Stimulated activated CD8-positive, alpha-beta memory T cell treated with anti-CD3 and anti-CD28 coated beads, Interleukin-15, amount 100 ng/mL, for 48 hours (primary cell): ENCODE data around the gene ATP4B.

Source experiments
- DNase-seq, 2 donors: peaks; one replicate each; pipeline ENCODE4 v3.0.0-alpha.2; 2020; ENCODE audit warnings: low read depth in 2 of 2

ATP4B gene

GRCh38 chr13:113657851-113658741 lies at the start of gene ATP4B:
Gene ATP4B (minus strand): TSS chr13:113658198. CDS start chr13:113658144, 54 bp downstream.
- no peak for DNase-seq

DNA sequence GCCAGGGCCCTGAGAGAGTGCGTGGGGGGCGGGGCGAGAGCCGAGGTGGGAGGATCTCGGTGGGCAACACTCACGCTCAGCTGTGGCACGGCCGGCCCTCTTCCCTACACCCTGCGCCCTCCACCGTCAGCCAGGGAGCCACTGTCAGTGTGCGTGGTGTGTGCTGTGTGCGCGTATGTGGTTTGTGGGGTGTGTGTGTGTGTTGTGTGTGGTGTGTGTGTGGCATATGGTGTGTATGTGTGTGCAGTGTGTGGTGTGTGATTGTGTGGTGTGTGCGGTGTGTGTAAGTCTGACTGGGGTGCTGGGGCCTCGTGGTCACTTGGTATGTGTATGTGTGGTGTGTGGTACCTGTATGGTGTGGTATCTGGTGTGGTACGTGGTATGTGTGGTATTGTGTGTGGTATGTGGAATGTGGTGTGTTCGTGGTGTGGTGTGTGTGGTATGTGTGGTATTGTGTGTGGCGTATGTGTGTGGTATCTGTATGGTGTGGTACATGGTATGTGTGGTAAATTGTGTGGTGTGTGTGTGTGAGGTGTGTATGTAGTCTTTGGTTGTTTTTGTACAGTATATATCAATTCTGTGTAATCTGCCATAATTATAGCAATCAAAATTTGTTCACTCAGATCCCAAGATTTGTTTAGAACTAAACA lies 14.1 kb upstream of the ATP4B start:
- no peak for DNase-seq

- no peak for DNase-seq
Measured at GRCh38 chr13:113671066-113672001, 13.3 kb upstream of the ATP4B start.

DNA sequence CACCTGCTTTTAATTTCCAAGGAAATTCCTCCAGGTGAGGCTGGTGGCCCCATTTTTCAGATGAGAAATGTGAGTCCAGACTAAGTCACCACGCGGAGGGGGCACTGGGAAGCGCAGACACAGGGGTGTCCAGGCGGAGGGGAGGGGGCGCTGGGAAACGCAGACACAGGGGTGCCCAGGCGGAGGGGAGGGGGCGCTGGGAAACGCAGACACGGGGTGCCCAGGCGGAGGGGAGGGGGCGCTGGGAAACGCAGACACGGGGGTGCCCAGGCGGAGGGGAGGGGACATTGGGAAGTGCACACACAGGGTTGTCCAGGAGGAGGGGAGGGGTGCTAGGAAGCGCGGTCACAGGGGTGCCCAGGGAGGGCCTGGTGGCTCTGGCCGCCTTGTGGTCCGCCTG lies 12.5 kb upstream of the ATP4B start:
- no peak for DNase-seq

- no peak for DNase-seq
Measured at GRCh38 chr13:113669755-113670341, 11.8 kb upstream of the ATP4B start.

- no peak for DNase-seq
Measured at GRCh38 chr13:113669231-113669754, 11.3 kb upstream of the ATP4B start.

- no peak for DNase-seq
Measured at GRCh38 chr13:113668491-113668971, 10.5 kb upstream of the ATP4B start.

- no peak for DNase-seq
Measured at GRCh38 chr13:113667771-113668490, 9.9 kb upstream of the ATP4B start.

DNA sequence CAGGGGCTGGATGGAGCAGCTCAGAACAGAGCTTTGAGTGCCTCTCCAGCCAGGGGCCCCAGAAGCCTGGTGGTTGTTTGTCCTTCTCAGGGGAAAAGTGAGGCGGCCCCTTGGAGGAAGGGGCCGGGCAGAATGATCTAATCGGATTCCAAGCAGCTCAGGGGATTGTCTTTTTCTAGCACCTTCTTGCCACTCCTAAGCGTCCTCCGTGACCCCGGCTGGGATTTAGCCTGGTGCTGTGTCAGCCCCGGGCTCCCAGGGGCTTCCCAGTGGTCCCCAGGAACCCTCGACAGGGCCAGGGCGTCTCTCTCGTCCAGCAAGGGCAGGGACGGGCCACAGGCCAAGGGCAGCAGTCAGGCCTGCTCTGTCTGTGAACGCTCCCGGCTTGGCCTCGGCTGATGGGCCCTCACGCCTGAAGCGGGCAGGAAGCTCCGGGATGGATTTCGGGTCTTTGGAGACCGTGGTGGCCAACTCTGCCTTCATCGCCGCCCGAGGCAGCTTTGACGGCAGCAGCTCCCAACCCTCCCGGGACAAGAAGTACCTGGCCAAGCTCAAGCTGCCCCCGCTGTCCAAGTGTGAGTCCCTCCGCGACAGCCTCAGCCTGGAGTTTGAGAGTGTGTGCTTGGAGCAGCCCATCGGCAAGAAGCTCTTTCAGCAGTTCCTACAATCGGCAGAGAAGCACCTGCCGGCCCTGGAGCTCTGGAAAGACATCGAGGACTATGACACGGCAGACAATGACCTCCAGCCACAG lies 9.1 kb upstream of the ATP4B start, which contains the start of gene GRK1:
Gene GRK1 (plus strand): TSS at position 269 of the 751 bp plus-strand sequence. CDS start 168 bp downstream, at position 437.
- no peak for DNase-seq

- DNase-seq: no peak
Measured at GRCh38 chr13:113666329-113666670, 8.3 kb upstream of the ATP4B start.

GRCh38 chr13:113665597-113666328 lies 7.8 kb upstream of the ATP4B start:
- DNase-seq: no peak

DNA sequence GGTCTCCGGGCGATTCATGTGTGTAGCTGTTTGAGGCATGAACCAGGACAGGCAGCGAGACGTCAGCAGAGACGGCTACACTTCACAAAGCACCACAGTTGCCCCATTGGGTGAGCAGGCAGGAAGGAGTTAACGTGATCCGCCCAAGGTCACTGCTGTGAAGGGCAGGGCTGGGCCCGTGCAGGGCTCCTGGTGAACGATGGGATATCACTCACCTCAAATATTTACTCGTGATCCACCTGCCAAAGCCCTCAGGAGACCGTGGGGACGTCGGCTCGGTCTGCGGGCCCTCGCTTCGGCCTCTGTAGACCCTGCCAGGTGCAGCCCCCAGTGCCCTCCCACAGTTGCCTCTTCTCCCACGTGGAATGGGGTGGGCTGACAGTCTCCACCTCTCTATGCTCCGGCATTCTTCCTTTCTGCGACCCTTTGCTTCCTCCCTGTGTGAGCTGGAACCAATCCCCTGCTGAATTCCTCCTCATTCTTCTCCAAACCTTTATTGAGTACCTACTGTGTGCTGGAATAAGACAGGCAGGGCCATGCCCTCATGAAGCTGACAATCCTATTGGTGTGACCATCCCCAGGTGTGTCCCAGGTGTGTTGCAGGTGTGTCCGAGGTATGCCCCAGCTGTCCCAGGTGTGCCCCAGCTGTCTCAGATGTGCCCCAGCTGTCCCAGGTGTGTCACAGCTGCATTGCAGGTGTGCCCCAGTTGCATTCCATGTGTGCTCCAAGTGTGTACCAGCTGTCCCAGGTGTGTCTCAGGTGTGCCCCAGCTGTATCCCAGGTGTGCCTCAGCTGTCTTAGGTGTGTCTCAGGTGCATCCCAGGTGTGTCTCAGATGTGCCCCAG lies 7.0 kb upstream of the ATP4B start:
- DNase-seq: no peak

DNA sequence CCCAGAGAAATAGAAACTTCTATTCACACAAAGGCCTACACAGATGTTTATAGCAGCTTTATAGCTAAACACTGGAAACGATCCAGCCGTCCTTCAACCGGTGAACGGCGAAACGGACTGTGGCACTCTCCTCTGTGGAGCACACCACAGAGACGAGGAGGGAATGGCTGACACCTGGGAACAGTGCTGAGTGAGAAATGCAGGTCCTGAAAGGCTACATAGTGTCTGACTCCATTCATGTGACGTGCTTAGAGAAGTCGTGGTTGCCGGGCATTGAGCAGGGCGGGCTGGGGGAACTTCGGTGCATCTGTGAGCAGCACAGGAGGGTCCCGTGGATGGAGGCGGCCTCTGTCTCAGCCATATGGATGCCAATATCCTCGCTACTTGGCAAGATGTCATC lies 5.9 kb upstream of the ATP4B start:
- no peak for DNase-seq

DNA sequence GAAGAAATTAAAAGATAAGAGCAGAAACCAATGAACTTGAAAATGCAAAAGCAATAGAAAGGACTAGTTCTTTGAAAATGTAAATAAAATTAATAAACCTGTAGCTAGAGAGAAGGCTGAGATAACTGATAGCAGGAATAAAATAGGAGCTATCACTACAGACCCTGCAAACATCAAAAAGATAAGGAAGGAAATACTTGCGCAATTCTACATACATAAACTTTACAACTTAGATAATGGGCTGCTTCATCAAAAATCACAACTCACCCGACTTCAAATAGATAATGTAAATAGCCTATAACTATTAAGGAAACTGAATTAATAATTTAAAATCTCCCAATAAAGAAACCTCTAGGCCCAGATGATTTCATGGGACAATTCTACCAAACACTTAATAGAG lies 3.5 kb upstream of the ATP4B start:
- DNase-seq: no peak

DNA sequence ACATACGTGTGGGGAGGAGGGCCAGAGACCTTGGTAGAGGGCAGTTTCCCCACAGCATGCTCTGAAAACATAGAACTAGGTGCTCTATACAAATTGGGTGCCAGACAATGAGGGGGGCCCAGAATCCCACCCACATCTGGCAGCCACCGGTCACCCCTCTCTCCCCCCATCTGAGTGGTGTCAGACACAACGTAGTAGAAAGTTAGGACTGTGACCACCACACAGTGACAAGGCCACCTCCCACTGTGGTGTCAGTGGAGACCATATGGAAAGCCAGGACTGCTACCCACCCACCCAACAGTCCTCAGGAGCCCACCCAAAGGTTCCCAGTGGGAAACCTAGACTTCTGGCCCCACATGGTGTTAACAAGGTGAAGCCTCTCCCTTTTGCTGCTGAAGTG lies 2.1 kb upstream of the ATP4B start:
- DNase-seq: no peak

DNA sequence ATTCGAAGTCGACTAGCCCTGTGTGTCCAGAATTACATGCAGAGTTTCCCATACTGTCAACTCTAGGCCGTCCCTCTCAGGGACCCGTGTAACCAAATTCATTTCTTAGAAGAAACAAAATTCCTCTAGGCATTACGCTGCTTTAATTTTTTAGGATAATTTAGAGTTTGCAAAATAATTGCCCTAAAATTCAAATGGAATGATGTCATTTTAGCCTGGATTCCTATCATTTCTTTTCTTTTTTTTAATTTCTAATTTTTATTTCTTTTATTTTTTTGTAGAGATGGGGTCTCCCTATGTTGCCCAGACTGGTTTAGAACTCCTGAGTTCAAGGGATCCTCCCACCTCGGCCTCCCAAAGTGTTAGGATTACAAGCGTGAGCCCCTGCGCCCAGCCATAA lies 1.3 kb upstream of the ATP4B start:
- DNase-seq: no peak

GRCh38 chr13:113658836-113659235 lies 838 bp upstream of the ATP4B start:
- DNase-seq: no peak
